ENCODE data around the gene SHTN1.

Gene SHTN1

DNA sequence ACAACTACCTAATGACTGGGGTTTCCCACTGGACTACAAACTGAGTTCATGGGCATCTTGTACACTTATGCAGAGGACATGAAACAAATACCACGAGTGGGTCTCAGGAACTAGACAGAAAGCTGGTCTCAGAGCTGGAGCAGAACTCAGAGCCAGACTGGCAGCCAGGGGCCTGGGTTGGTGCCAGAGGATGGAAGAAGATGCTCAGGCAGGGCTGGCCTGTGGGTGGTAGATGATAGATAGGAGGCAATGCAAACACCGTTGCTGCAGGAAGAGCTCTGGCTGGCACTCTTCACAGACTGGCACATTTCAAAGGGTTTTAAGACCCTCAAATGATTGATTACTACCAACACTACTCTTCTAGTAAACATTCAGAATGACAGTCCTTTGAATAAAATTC lies 126.9 kb downstream of the SHTN1 start:
- H3K27ac ChIP-seq (ENCODE audit: low read length) = no peak overlapping the region
- no peaks in the 10 kb centered on the region; the same call in 1 of the 2 replicates for H3K4me1 ChIP-seq (ENCODE audit: control insufficient read depth, insufficient read depth, low read length)
- H3K9me3 ChIP-seq (ENCODE audit: control insufficient read depth, insufficient read depth, low read length) = no peaks in the 10 kb centered on the region
- H3K36me3 ChIP-seq (ENCODE audit: control insufficient read depth, insufficient read depth, low read length) = no peaks in the 10 kb centered on the region
- no peak for DNase-seq (ENCODE audit: low read depth, low spot score)
- no peak overlapping the region for H3K4me3 ChIP-seq (ENCODE audit: low read length)
- no peaks in the 10 kb centered on the region for H3K27me3 ChIP-seq (ENCODE audit: control insufficient read depth, insufficient read depth, low read length)
- no CpG with 5 or more reads among the region's 2 CpGs for WGBS (ENCODE audit: insufficient coverage, insufficient read length)

DNA sequence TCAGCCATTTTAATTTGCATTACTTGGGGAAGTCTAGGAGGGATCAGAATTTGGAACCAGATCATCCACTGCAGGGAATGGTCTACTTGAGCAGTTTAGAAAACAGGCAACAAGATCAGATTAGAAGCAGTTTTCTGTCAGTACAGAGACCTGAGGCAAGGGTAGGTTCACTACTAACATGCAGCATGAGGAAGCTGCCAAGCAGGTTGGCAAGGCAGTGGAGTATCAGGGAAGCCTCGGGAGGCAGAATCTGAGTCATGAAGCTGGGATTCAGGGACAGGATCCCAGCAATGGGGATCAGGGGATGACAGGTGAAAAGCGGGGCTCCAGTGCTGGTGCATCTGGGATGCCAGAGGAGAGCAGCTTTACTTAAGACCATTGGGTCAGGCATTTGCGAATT lies 127.6 kb downstream of the SHTN1 start:
- no peak for DNase-seq (ENCODE audit: low read depth, low spot score)
- Histone ChIP-seq H3K27me3 (ENCODE audit: control insufficient read depth, insufficient read depth, low read length) (no peaks in the 10 kb centered on the region), H3K9me3 (ENCODE audit: control insufficient read depth, insufficient read depth, low read length) (no peaks in the 10 kb centered on the region), H3K36me3 (ENCODE audit: control insufficient read depth, insufficient read depth, low read length) (no peaks in the 10 kb centered on the region), H3K27ac (ENCODE audit: low read length) (no peak overlapping the region), H3K4me3 (ENCODE audit: low read length) (no peak overlapping the region), H3K4me1 (ENCODE audit: control insufficient read depth, insufficient read depth, low read length) (no peaks in the 10 kb centered on the region; the same call in 1 of the 2 replicates)
- no CpG with 5 or more reads among the region's 3 CpGs for WGBS (ENCODE audit: insufficient coverage, insufficient read length)

DNA sequence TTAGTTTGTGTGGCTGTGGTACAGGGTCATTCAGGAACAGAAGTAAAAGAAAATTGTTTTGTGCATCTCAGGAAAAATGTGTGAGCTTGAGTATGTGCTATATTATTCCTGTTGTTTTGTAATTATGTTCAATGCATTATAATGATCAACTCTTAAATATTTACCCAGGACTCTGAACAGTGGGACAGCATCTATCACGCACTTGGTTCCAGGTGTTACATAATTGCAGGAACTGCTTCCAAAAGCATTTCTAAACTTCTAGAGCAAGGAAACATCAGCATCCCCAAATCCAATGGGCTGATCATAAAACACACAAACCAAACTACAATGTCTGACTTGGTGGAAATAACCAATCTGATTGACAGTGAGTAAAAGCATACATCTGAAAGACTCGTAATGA lies 129.1 kb downstream of the SHTN1 start:
- Histone ChIP-seq H3K27ac (ENCODE audit: low read length) (no peak overlapping the region), H3K27me3 (ENCODE audit: control insufficient read depth, insufficient read depth, low read length) (no peaks in the 10 kb centered on the region), H3K36me3 (ENCODE audit: control insufficient read depth, insufficient read depth, low read length) (no peaks in the 10 kb centered on the region), H3K4me1 (ENCODE audit: control insufficient read depth, insufficient read depth, low read length) (no peaks in the 10 kb centered on the region; the same call in 1 of the 2 replicates), H3K4me3 (ENCODE audit: low read length) (no peak overlapping the region), H3K9me3 (ENCODE audit: control insufficient read depth, insufficient read depth, low read length) (no peaks in the 10 kb centered on the region)
- no peak for DNase-seq (ENCODE audit: low read depth, low spot score)
- WGBS (ENCODE audit: insufficient coverage, insufficient read length) = no CpG with 5 or more reads among the region's 2 CpGs

DNA sequence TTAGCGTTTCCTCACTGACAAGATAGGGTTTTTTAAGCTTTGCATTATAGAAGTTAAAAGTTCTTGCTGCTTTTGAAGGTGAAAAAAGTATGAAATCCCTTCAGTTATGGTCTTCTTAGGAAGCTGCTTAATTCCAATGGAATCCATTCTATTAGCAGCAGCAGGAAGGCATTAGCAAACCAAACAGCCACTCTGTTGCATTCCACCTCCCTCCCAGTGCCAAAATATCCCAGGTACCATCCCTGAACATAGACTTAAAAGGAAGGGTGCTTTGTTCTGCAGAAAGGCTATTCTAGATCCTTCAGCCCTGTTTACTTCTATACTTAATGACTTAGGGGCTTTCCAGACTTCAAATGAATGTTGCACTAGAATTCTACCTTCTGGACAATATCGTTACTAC lies 131.9 kb downstream of the SHTN1 start:
- no CpG with 5 or more reads among the region's 2 CpGs for WGBS (ENCODE audit: insufficient coverage, insufficient read length)
- Histone ChIP-seq H3K36me3 (ENCODE audit: control insufficient read depth, insufficient read depth, low read length) (no peaks in the 10 kb centered on the region), H3K27ac (ENCODE audit: low read length) (no peak overlapping the region), H3K9me3 (ENCODE audit: control insufficient read depth, insufficient read depth, low read length) (no peaks in the 10 kb centered on the region), H3K4me3 (ENCODE audit: low read length) (no peak overlapping the region), H3K27me3 (ENCODE audit: control insufficient read depth, insufficient read depth, low read length) (no peaks in the 10 kb centered on the region), H3K4me1 (ENCODE audit: control insufficient read depth, insufficient read depth, low read length) (no peaks in the 10 kb centered on the region)
- DNase-seq (ENCODE audit: low read depth, low spot score) = no peak

DNA sequence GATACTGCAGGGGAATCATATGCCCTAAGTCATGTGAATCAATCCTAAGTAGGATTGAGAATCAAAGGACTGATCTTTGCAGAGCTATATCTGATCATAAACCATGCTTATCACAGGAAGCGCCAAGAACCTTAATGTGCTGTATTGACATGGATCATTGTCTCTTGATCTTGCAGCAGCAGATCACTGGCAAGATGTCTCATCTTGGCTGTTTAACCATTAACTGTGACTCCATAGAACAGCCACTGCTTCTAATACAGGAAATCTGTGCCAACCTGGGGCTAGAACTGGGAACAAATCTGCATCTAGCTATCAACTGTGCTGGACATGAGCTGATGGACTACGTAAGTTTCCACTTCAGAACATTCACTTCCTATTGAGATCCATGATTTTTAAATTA lies 134.0 kb downstream of the SHTN1 start:
- no peak for DNase-seq (ENCODE audit: low read depth, low spot score)
- H3K27me3 ChIP-seq (ENCODE audit: control insufficient read depth, insufficient read depth, low read length) = no peaks in the 10 kb centered on the region
- H3K4me3 ChIP-seq (ENCODE audit: low read length) = no peak overlapping the region
- no peaks in the 10 kb centered on the region for H3K9me3 ChIP-seq (ENCODE audit: control insufficient read depth, insufficient read depth, low read length)
- H3K27ac ChIP-seq (ENCODE audit: low read length) = no peak overlapping the region
- no peaks in the 10 kb centered on the region for H3K36me3 ChIP-seq (ENCODE audit: control insufficient read depth, insufficient read depth, low read length)
- no peaks in the 10 kb centered on the region for H3K4me1 ChIP-seq (ENCODE audit: control insufficient read depth, insufficient read depth, low read length)
- no CpG with 5 or more reads among the region's 2 CpGs for WGBS (ENCODE audit: insufficient coverage, insufficient read length)

DNA sequence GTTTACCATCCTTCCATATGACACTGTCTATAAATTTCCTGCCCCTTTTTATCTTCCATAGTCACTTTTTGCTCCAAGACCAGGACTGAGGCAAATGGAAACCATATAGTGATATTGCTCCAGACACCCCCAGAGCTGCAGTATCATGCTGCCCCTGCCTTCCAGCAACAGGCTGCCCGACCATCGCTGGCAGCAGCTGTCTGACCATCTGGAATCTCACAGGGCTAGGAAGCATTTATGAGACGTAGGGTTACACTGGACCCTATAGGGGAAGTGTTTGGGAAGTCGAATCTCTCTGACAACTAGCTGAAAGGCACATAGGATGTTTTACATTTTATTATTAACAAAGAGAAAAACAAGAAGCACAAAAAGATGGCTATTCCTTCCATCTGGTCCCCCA lies 136.3 kb downstream of the SHTN1 start:
- WGBS (ENCODE audit: insufficient coverage, insufficient read length) = no CpG with 5 or more reads among the region's 4 CpGs
- Histone ChIP-seq H3K36me3 (ENCODE audit: control insufficient read depth, insufficient read depth, low read length) (no peaks in the 10 kb centered on the region), H3K27me3 (ENCODE audit: control insufficient read depth, insufficient read depth, low read length) (no peaks in the 10 kb centered on the region), H3K9me3 (ENCODE audit: control insufficient read depth, insufficient read depth, low read length) (no peaks in the 10 kb centered on the region), H3K4me3 (ENCODE audit: low read length) (no peak overlapping the region), H3K4me1 (ENCODE audit: control insufficient read depth, insufficient read depth, low read length) (no peaks in the 10 kb centered on the region), H3K27ac (ENCODE audit: low read length) (no peak overlapping the region)
- DNase-seq (ENCODE audit: low read depth, low spot score) = no peak

DNA sequence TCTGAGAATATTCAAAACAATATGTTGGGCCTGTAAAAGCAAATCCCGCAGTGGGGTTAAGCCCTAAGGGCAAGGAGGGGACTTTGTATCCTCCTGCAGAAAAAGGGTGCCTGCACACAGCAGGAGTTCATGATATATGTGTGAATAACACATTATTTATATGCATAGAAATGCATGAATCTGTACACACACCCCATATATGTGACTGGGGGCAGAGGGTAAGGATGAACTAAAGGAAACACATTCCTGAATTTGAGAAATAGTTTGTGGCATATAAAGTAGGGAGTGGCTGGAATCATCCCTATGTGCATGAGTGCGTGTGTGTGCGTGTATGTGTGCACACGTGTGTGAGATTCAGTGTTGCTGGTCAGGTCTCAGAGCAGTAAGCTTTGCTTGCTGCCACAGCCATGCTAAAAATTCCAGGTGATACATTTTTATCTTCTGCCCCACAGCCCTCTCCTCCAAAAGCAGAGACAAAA lies 136.8 kb downstream of the SHTN1 start:
- DNase-seq (ENCODE audit: low read depth, low spot score) = no peak
- Histone ChIP-seq H3K27me3 (ENCODE audit: control insufficient read depth, insufficient read depth, low read length) (no peaks in the 10 kb centered on the region), H3K36me3 (ENCODE audit: control insufficient read depth, insufficient read depth, low read length) (no peaks in the 10 kb centered on the region), H3K27ac (ENCODE audit: low read length) (no peak overlapping the region), H3K4me3 (ENCODE audit: low read length) (no peak overlapping the region), H3K4me1 (ENCODE audit: control insufficient read depth, insufficient read depth, low read length) (no peaks in the 10 kb centered on the region), H3K9me3 (ENCODE audit: control insufficient read depth, insufficient read depth, low read length) (no peaks in the 10 kb centered on the region)
- WGBS (ENCODE audit: insufficient coverage, insufficient read length) = no CpG with 5 or more reads among the region's 4 CpGs

DNA sequence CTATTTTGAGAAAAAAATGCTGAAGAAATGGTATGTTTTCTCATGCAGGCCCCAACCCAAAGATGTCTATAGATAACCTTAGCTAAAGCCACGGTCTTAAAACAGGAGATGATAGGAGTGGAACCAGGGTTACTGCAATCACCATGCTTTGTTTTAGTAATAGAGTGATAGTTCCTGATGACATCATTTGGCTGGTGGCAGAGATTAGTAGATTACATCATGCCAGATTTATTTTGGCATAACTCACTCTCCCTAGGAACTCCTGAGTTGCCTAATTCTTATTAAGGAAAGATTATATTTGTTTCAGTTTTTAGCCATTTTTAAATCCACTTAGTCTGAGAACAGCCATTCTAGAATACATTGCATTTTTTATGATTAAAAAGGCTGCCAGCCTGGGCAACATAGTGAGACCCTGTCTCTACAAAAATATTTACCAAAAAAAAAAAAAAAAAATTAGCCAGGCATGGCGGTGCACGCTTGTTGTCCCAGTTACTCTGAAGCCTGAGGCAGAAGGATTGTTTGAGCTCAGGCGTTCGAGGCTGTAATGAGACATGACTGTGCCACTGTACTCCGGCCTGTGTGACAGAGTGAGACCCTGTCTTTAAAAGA lies 137.9 kb downstream of the SHTN1 start:
- DNase-seq (ENCODE audit: low read depth, low spot score) = no peak
- no CpG with 5 or more reads among the region's 6 CpGs for WGBS (ENCODE audit: insufficient coverage, insufficient read length)
- H3K27ac ChIP-seq (ENCODE audit: low read length) = no peak overlapping the region
- no peaks in the 10 kb centered on the region for H3K4me1 ChIP-seq (ENCODE audit: control insufficient read depth, insufficient read depth, low read length)
- no peaks in the 10 kb centered on the region for H3K27me3 ChIP-seq (ENCODE audit: control insufficient read depth, insufficient read depth, low read length)
- H3K36me3 ChIP-seq (ENCODE audit: control insufficient read depth, insufficient read depth, low read length) = no peaks in the 10 kb centered on the region
- H3K4me3 ChIP-seq (ENCODE audit: low read length) = no peak overlapping the region
- H3K9me3 ChIP-seq (ENCODE audit: control insufficient read depth, insufficient read depth, low read length) = no peaks in the 10 kb centered on the region

DNA sequence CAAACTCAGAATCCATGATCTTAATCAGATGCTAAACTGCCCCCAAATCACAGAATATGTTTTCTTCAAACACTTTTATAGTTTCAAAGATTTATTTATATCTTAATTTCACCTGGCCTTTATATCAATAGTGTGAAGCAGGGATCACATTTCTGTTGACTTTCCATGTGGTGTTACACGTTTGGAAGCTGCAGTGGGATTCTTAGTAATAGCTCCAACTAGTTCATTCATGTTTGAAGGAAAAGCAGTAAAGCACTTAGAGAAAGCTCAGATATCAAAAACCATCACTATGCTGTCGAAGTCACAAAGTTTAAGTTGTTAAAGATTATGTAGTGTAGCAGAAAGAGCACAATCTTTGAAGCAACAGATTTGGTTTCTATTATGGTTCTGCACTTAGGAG lies 138.9 kb downstream of the SHTN1 start:
- H3K4me1 ChIP-seq (ENCODE audit: control insufficient read depth, insufficient read depth, low read length) = no peaks in the 10 kb centered on the region
- no CpG with 5 or more reads among the region's 2 CpGs for WGBS (ENCODE audit: insufficient coverage, insufficient read length)
- H3K4me3 ChIP-seq (ENCODE audit: low read length) = no peak overlapping the region
- H3K9me3 ChIP-seq (ENCODE audit: control insufficient read depth, insufficient read depth, low read length) = no peaks in the 10 kb centered on the region
- no peaks in the 10 kb centered on the region for H3K36me3 ChIP-seq (ENCODE audit: control insufficient read depth, insufficient read depth, low read length)
- H3K27me3 ChIP-seq (ENCODE audit: control insufficient read depth, insufficient read depth, low read length) = no peaks in the 10 kb centered on the region
- H3K27ac ChIP-seq (ENCODE audit: low read length) = no peak overlapping the region
- no peak for DNase-seq (ENCODE audit: low read depth, low spot score)

DNA sequence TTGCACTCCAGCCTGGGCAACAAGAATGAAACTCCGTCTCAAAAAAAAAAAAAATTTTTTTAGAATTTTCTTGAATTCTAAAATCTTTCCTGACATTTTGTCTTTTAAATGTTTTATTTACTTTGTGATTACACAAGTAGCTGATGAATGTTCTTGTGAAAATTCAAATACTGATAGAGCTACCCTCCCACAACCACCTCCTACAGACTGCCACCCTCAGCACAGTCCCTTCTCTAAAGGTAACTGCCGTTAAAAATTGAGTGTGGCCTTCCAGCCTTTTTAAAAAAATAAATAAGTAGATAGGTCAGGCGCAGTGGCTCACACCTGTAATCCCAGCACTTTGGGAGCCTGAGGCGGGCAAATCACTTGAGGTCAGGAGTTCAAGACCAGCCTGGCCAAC lies 140.6 kb downstream of the SHTN1 start:
- Histone ChIP-seq H3K9me3 (ENCODE audit: control insufficient read depth, insufficient read depth, low read length) (no peaks in the 10 kb centered on the region), H3K27me3 (ENCODE audit: control insufficient read depth, insufficient read depth, low read length) (no peaks in the 10 kb centered on the region), H3K4me3 (ENCODE audit: low read length) (no peak overlapping the region), H3K4me1 (ENCODE audit: control insufficient read depth, insufficient read depth, low read length) (no peaks in the 10 kb centered on the region), H3K36me3 (ENCODE audit: control insufficient read depth, insufficient read depth, low read length) (no peaks in the 10 kb centered on the region), H3K27ac (ENCODE audit: low read length) (no peak overlapping the region)
- no CpG with 5 or more reads among the region's 4 CpGs for WGBS (ENCODE audit: insufficient coverage, insufficient read length)
- no peak for DNase-seq (ENCODE audit: low read depth, low spot score)

DNA sequence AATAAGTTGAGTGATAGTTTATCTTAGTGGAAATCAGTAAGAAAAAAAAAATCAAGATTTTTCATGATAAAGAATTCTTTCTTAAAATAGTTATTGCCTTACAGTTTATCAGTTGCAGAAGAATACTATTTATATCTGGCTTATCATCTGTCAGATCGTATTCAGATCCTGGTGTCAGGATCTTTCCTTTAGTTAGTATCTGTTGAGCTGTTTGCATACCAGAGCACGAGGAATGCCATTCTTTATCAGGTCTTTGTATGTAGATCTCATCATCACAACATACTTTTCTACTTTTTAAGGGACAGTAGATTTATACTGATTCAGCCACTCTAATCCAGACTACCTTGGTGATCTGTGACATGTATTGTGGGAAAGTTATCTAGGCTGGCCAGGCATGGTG lies 143.2 kb downstream of the SHTN1 start:
- Histone ChIP-seq H3K27me3 (ENCODE audit: control insufficient read depth, insufficient read depth, low read length) (no peaks in the 10 kb centered on the region), H3K4me1 (ENCODE audit: control insufficient read depth, insufficient read depth, low read length) (no peaks in the 10 kb centered on the region), H3K36me3 (ENCODE audit: control insufficient read depth, insufficient read depth, low read length) (no peaks in the 10 kb centered on the region), H3K9me3 (ENCODE audit: control insufficient read depth, insufficient read depth, low read length) (no peaks in the 10 kb centered on the region), H3K27ac (ENCODE audit: low read length) (no peak overlapping the region), H3K4me3 (ENCODE audit: low read length) (no peak overlapping the region)
- WGBS (ENCODE audit: insufficient coverage, insufficient read length) = no CpG with 5 or more reads among the region's 2 CpGs
- DNase-seq (ENCODE audit: low read depth, low spot score) = no peak

Data from iPS DF 6.9 (cell line).